K562 (cell line): ENCODE results near the gene ARHGAP30. TPM values are rescaled to one million over a fixed set of nuclear protein-coding genes. Genes with fewer than 3 reads are reported as not detected.

ENCODE experiments used
- ATAC-seq: fragments of 200-7000 bp; cut with Tn5 transposase; 3 replicates; pipeline ENCODE4 v1.9.1; 2020; ENCODE audit warnings: moderate library complexity
- BruUV-seq: library from RNA; stranded (reverse); fragments of 400-500 nt; replicated peaks from 2 replicates; lab custom pipeline; 2021; lab: Mats Ljungman, UMichigan
- CTCF ChIA-PET: fragments of 300-600 bp; formaldehyde crosslinking; extraction: SDS; loops from one replicate; lab custom pipeline; 2021; ENCODE audit warnings: low intra/inter-chr PET ratio; lab: Yijun Ruan, JAX
- POLR2A ChIA-PET: fragments of 300-600, 350-650 bp; sonication (Branson Sonifier 250); formaldehyde crosslinking; extraction: SDS; loops from one replicate; lab custom pipeline; 2021; ENCODE audit warnings: antibody characterized with exemption, inconsistent platforms; lab: Yijun Ruan, JAX
- DNase-seq, 4 experiments: peaks; one replicate each; pipeline versions ENCODE4 v3.0.0 to v3.0.0-alpha.2; 2011 to 2018; ENCODE audit warnings: low spot score in 3 of 4, mixed read lengths in 3 of 4; ENCODE audit errors: extremely low read depth in 1 of 4
- FAIRE-seq: peaks from 2 replicates; lab custom pipeline; 2011; peaks lifted over from hg19 to GRCh38; lab: Jason Lieb, UNC
- H2AFZ ChIP-seq: 2 replicates; pipeline ENCODE4 v1.6.0; 2011; ENCODE audit warnings: low read depth, low read length, control low read depth, inconsistent platforms
- H3K27ac ChIP-seq: fragments of 200-600 bp; 3 replicates; pipeline ENCODE4 v1.8.0; 2011; ENCODE audit warnings: low read depth, mild to moderate bottlenecking, control low read depth, inconsistent platforms, low read length, moderate library complexity, mixed read lengths; ENCODE audit errors: extremely low read depth
- H3K27me3 ChIP-seq, 2 experiments: fragments of 300-600 bp in 1 of 2; 2 replicates in 1 of 2; 3 replicates in 1 of 2; pipeline versions ENCODE4 v1.6.0 to v1.8.0; 2011; ENCODE audit warnings: inconsistent platforms in 2 of 2, low read length in 2 of 2, mild to moderate bottlenecking in 1 of 2, mixed read lengths in 1 of 2, moderate library complexity in 1 of 2; ENCODE audit not compliant: control insufficient read depth in 2 of 2, insufficient read depth in 2 of 2
- H3K36me3 ChIP-seq: fragments of 300-600 bp; 3 replicates; pipeline ENCODE4 v1.8.0; 2011; ENCODE audit warnings: mild to moderate bottlenecking, low read length, inconsistent platforms; ENCODE audit not compliant: control insufficient read depth, insufficient read depth
- H3K4me1 ChIP-seq, 2 experiments: fragments of 200-600 bp in 1 of 2; replicated peaks in 1 of 2; 2 replicates in 1 of 2; 3 replicates in 1 of 2; pipeline versions ENCODE4 v1.5.1 to v1.8.0; 2011; ENCODE audit warnings: inconsistent platforms in 2 of 2, low read length in 2 of 2, mild to moderate bottlenecking in 1 of 2, mixed read lengths in 1 of 2, moderate library complexity in 1 of 2; ENCODE audit not compliant: control insufficient read depth in 2 of 2, insufficient read depth in 2 of 2
- H3K4me2 ChIP-seq: 2 replicates; pipeline ENCODE4 v1.6.1; 2011; ENCODE audit warnings: low read length, control low read depth, inconsistent platforms, mixed read lengths; ENCODE audit not compliant: insufficient read depth
- H3K4me3 ChIP-seq: fragments of 200-600 bp; sonication (generic), shearing (Covaris generic); 2 replicates; pipeline ENCODE4 v1.5.1; 2016; ENCODE audit warnings: control low read depth, inconsistent platforms
- H3K79me2 ChIP-seq: fragments of 200-600 bp; 3 replicates; pipeline ENCODE4 v1.8.0; 2011; ENCODE audit warnings: low read length, inconsistent platforms; ENCODE audit not compliant: control insufficient read depth, insufficient read depth
- H3K9ac ChIP-seq, 2 experiments: 2 replicates each; pipeline versions ENCODE4 v1.6.0 to v1.6.1; 2011; ENCODE audit warnings: low read depth in 2 of 2, low read length in 2 of 2, control low read depth in 1 of 2, inconsistent platforms in 1 of 2, mild to moderate bottlenecking in 1 of 2, mixed read lengths in 1 of 2; ENCODE audit not compliant: insufficient read depth in 1 of 2
- H3K9me1 ChIP-seq: one replicate; pipeline ENCODE4 v1.6.0; 2011; ENCODE audit warnings: inconsistent platforms, mild to moderate bottlenecking, low read length, moderate library complexity; ENCODE audit not compliant: control insufficient read depth, insufficient read depth
- H3K9me3 ChIP-seq: replicated peaks from 2 replicates; pipeline ENCODE4 v1.5.1; 2011; ENCODE audit warnings: low read depth, low read length, inconsistent platforms; ENCODE audit not compliant: control insufficient read depth, insufficient read depth
- H4K20me1 ChIP-seq: replicated peaks from 2 replicates; pipeline ENCODE4 v1.6.1; 2011; ENCODE audit warnings: low read length, inconsistent platforms, mixed read lengths; ENCODE audit not compliant: control insufficient read depth, insufficient read depth
- ARID3B ChIP-seq: fragments of 250-450 bp; sonication (Bioruptor Pico); IDR thresholded peaks from 2 replicates; pipeline ENCODE4 v1.4.0; 2020; ENCODE audit warnings: borderline replicate concordance
- ILF3 ChIP-seq: fragments of 450-650 bp; IDR thresholded peaks from 2 replicates; pipeline ENCODE4 v1.6.1; 2018; ENCODE audit warnings: antibody characterized with exemption, mild to moderate bottlenecking, moderate library complexity, borderline replicate concordance
- ZBTB33 ChIP-seq: sonication (generic); formaldehyde crosslinking; IDR thresholded peaks from 2 replicates; pipeline ENCODE4 v1.8.1; 2023; ENCODE audit warnings: mild to moderate bottlenecking, missing genetic modification reagents
- WGBS: fragments of 100-300 bp; shearing (Covaris generic); methylation state at CpG from one replicate; pipeline ENCODE4 v1.1.6; 2016; ENCODE audit warnings: low coverage, mixed read lengths; ENCODE audit not compliant: insufficient coverage; ENCODE audit errors: missing lambda C conversion rate; 5-methylcytosine and 5-hydroxymethylcytosine counted together
- in situ Hi-C: fragments of 300-500 bp; cut with MboI; formaldehyde crosslinking; loops from 4 replicates; pipeline ENCODE4 v1.15.0; 2018; ENCODE audit warnings: inconsistent platforms, mixed read lengths
- intact Hi-C: fragments of 100-400 bp; cut with micrococcal nuclease; formaldehyde crosslinking; loops from 2 replicates; pipeline ENCODE4 v1.14.2; 2022
- polyA plus RNA-seq, 8 experiments: library from polyadenylated mRNA; depleted of rRNA in 4 of 8; stranded (reverse) in 5 of 8; unstranded in 3 of 8; fragments of >200 nt; fragmentation: Nextera tagmentation in 2 of 8; fragmentation: Illumina TruSeq in 1 of 8; extraction: Ambion mirVana in 2 of 8; extraction: Trizol in 1 of 8; gene quantifications; 2 replicates each; pipeline versions ENCODE4 v1.2.1 to v1.2.3, GENCODE V29; 2011 to 2014; ENCODE audit warnings: inconsistent platforms in 1 of 8, missing spikeins in 1 of 8
- total RNA-seq, 7 experiments: library from RNA; depleted of rRNA in 6 of 7; stranded (reverse); fragments of >200 nt in 6 of 7; fragmentation: Illumina TruSeq in 2 of 7; extraction: Trizol in 2 of 7; gene quantifications; 2 replicates each; pipeline versions ENCODE4 v1.2.1 to v1.2.3, GENCODE V29; 2011 to 2021; ENCODE audit warnings: low replicate concordance in 1 of 7

ARHGAP30 gene
- total and polyA plus RNA-seq, 9 of the 15 experiments (the other 6 are each of a cell fraction or from before 2014, with no cell fraction given): 0.01 to 0.73 (median 0.12) TPM

GRCh38 chr1:161111117-161111516 lies 41.4 kb upstream of the ARHGAP30 start (continued):
- no peak for TF ChIP-seq ZBTB33 (CRISPR knock-in tag)

- Histone ChIP-seq H3K36me3 (peaks cover 77% of the 10 kb centered on the region), H2AFZ (no peak overlapping the region), H3K79me2 (peaks cover 72% of the 10 kb centered on the region), H3K4me2 (no peak overlapping the region), H3K9me1 (no peaks in the 10 kb centered on the region), H3K27ac (no peak overlapping the region), H3K4me3 (no peak overlapping the region), H3K9ac (no peak overlapping the region), H3K27me3 (no peaks in the 10 kb centered on the region), H3K9me3 (no peaks in the 10 kb centered on the region), H4K20me1 (no peaks in the 10 kb centered on the region; the same call in 1 of the 2 replicates), H3K4me1 (no peaks in the 10 kb centered on the region)
- no TSS peak for BruUV-seq
- intact Hi-C loops: no loop called here
- FAIRE-seq (no peak), ATAC-seq (no peak), DNase-seq (no peak)
- ChIA-PET POLR2A (interaction anchor here (0.5 to 0.6 kb wide), 2 partner anchors 13 to 22 kb away, joined by 3 read pairs; no protein-coding TSS in a partner anchor), CTCF (no interaction called here)
- TF ChIP-seq ILF3: no peak
- no peak for TF ChIP-seq ARID3B
- in situ Hi-C loops: no loop called here
- 100% methylated on average over 1 of the region's 1 CpG for WGBS
These were observed 36.7 kb upstream of the ARHGAP30 start for GRCh38 chr1:161106431-161106830.
